Kidney epithelial cell (primary cell): ENCODE data around the gene TOR4A. TPM values are rescaled to one million over a fixed set of nuclear protein-coding genes. Genes with fewer than 3 reads are reported as not detected.

Experiments used
- DNase-seq: peaks from one replicate; pipeline ENCODE4 v3.0.0-alpha.2; 2010; ENCODE audit warnings: low read depth
- H3K27me3 ChIP-seq: 2 replicates; pipeline ENCODE4 v1.6.0; 2011; ENCODE audit warnings: low read length; ENCODE audit not compliant: control insufficient read depth, insufficient read depth
- H3K36me3 ChIP-seq: 2 replicates; pipeline ENCODE4 v1.5.1; 2011; ENCODE audit warnings: low read length; ENCODE audit not compliant: control insufficient read depth, insufficient read depth
- H3K4me3 ChIP-seq: 2 replicates; pipeline ENCODE4 v1.5.1; 2011; ENCODE audit warnings: low read depth, mild to moderate bottlenecking, control low read depth, low read length
- CTCF ChIP-seq: IDR thresholded peaks from 2 replicates; pipeline ENCODE4 v1.5.1; 2011; ENCODE audit warnings: mild to moderate bottlenecking, moderate library complexity, low read length, control low read depth, inconsistent platforms; ENCODE audit not compliant: insufficient read depth, poor library complexity, severe bottlenecking
- total RNA-seq: library from RNA; depleted of rRNA; stranded (reverse); fragments of >200 nt; gene quantifications from 2 replicates; pipeline ENCODE4 v1.2.3, GENCODE V29; 2015

The TOR4A gene
- total RNA-seq, 1 donor from 2014 or later, result 33.5 TPM

DNA sequence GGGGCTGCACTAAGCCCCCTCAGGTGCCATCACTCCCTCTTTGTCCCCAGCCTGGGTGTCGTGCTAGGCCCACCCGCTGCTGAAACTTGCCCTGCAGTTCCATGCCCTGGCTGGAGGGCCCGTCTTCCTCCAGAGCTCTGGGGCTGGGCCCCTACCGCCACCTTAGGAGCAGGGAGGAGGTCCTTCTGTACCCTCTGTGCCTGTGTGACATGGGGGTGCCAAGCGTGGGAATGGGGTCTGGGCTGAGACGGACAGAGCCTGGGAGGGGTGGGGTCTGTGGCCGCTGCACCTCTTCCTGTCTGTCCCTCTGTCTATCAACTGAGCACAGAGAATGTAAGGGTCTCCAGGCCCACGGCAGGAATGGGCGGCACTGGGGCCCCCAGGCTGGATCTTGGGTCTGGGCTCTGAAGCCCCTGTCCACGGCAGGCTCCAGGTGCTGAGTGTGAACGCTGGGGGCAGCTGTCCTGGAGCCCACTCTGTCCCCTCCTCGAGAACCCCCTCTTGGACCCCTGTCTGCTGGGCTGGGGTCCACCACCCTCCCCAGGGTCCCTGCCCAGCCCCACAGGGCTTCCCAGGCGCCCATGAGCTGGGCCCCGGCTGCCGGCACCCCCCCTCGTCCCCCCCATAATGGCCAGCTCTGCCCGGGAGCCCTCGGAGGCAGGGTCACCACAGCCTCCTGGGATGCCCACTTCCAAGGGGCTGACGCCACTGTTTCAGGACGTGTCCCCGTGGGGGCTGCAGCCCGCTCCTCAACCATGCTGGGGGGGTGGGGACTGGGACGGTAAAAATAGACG, 40.4 kb downstream of the TOR4A start:
- Histone ChIP-seq H3K27me3 (peaks cover 17% of the 10 kb centered on the region), H3K4me3 (no peak overlapping the region), H3K36me3 (no peaks in the 10 kb centered on the region)
- no peak for TF ChIP-seq CTCF
- DNase-seq, result no peak

DNA sequence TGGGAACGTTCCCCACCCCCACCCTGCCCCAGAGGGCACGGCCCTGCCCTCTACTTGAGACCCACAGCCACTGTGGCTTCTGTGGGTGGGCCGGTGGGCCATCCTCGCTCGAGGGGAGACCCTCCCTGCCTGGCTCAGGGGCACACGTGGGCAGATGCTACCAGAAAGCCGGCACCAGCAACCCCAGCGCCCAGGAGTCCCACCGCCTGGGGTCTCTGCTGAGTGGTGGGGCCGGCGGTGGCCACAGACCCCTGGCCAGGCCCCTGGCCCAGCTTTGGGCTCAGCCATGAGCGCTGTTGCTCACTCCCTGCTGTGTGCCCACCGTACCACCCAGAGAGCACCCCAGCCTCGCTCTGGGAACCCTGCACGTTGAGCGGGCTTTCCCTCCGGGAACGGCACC, 41.1 kb downstream of the TOR4A start:
- DNase-seq, result no peak
- no peaks in the 10 kb centered on the region for H3K36me3 ChIP-seq
- H3K4me3 ChIP-seq, result no peak overlapping the region
- H3K27me3 ChIP-seq, result peaks cover 17% of the 10 kb centered on the region
- no peak for TF ChIP-seq CTCF

- no peak for DNase-seq
- TF ChIP-seq CTCF, result no peak
These were observed 41.6 kb downstream of the TOR4A start for GRCh38 chr9:137319011-137319738.

DNA sequence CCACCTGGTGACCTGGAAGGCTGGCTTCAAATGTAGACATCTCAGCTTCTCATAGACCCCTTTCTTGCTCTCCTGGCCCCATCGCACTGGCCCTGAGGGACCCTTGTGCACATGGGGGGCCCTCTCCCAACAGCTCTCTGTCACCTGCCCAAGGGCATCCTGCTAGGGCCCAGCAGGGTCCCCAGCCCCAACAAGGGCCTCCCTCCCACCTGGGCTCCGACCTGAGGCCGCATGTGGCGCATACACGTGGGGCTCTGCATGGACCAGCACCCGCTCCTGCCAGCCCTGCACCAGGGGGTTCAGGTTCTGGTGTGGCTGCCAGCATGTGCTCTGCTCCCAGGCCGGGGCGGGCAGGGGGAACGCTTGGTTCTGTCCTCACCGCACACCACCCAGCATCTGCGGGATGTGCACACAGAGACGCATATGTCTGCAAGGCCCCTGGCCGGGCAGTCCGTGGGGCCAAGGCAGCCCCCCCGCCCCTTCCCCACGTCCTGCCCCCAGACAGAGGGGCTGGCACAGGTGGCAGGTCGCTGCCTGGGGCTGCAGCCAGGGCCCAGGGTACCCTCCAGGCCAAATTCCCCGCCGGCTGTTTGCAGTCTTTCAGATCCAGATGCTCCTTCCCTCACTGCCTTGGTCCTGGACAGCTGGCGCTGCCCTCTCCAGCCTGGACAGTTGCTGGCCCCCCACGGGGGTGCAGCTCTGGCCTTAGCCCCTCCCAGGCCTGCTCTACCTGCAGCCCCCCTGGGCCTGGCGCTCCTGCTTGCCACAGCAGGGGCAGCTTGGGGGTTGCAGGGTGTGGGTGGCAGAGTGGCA, 42.4 kb downstream of the TOR4A start:
- no peak for TF ChIP-seq CTCF
- H3K36me3 ChIP-seq, result no peaks in the 10 kb centered on the region
- no peak overlapping the region for H3K4me3 ChIP-seq
- DNase-seq, result no peak
- H3K27me3 ChIP-seq, result peaks cover 15% of the 10 kb centered on the region

More at GRCh38 chr9:137319011-137319738, 41.6 kb downstream of the TOR4A start:
- Histone ChIP-seq H3K36me3 (no peaks in the 10 kb centered on the region), H3K4me3 (no peak overlapping the region), H3K27me3 (peaks cover 17% of the 10 kb centered on the region)

- no peaks in the 10 kb centered on the region for H3K36me3 ChIP-seq
- DNase-seq, result no peak
- TF ChIP-seq CTCF, result no peak
These were observed 43.2 kb downstream of the TOR4A start for GRCh38 chr9:137320555-137321384.

More at GRCh38 chr9:137320555-137321384, 43.2 kb downstream of the TOR4A start:
- Histone ChIP-seq H3K4me3 (no peak overlapping the region), H3K27me3 (peaks cover 10% of the 10 kb centered on the region)
